ENCODE results near the gene DPP10. TPM values are rescaled to one million over a fixed set of nuclear protein-coding genes. Genes with fewer than 3 reads are reported as not detected.

Gene DPP10
- total RNA-seq, 1 donor from 2014 or later: 1.1 TPM

GRCh38 chr2:115105966-115106365, 663.5 kb downstream of the DPP10 start:
- FAIRE-seq (no peak), DNase-seq (ENCODE audit: low read depth) (no peak)
- Histone ChIP-seq H4K20me1 (ENCODE audit: insufficient read depth, low read length) (no peaks in the 10 kb centered on the region), H3K9me3 (ENCODE audit: insufficient read depth, low read depth, low read length) (no peaks in the 10 kb centered on the region), H2AFZ (ENCODE audit: low read depth, low read length) (no peak overlapping the region), H3K4me3 (ENCODE audit: insufficient read depth, low read depth, low read length) (no peak overlapping the region), H3K9ac (ENCODE audit: low read length) (no peak overlapping the region), H3K27me3 (ENCODE audit: insufficient read depth, low read length) (no peaks in the 10 kb centered on the region), H3K27ac (ENCODE audit: low read depth, low read length) (no peak overlapping the region), H3K79me2 (ENCODE audit: insufficient read depth, low read length) (no peaks in the 10 kb centered on the region), H3K4me1 (ENCODE audit: insufficient read depth, low read length) (no peaks in the 10 kb centered on the region), H3K36me3 (ENCODE audit: insufficient read depth, low read length) (no peaks in the 10 kb centered on the region), H3K4me2 (ENCODE audit: low read length) (no peak overlapping the region)
- Mint-ChIP-seq H3K4me3 (ENCODE audit: unreplicated experiment) (no peak overlapping the region), H3K27me3 (ENCODE audit: low read depth, unreplicated experiment) (no peaks in the 10 kb centered on the region), H3K4me1 (ENCODE audit: low read depth, unreplicated experiment) (no peaks in the 10 kb centered on the region), H3K27ac (ENCODE audit: unreplicated experiment) (no peak overlapping the region), H3K9me3 (ENCODE audit: unreplicated experiment) (no peaks in the 10 kb centered on the region), H3K36me3 (ENCODE audit: low read depth, unreplicated experiment) (no peaks in the 10 kb centered on the region)
- TF ChIP-seq EZH2 (IDR thresholded peaks at IDR 0.05; ENCODE audit: insufficient read depth, low read length) (no peak), CTCF (IDR thresholded peaks at IDR 0.05; ENCODE audit: insufficient read depth, low read depth, low read length) (no peak)

- H4K20me1 ChIP-seq (ENCODE audit: insufficient read depth, low read length): no peaks in the 10 kb centered on the region
- H3K4me3 Mint-ChIP-seq (ENCODE audit: unreplicated experiment): no peak overlapping the region
- H2AFZ ChIP-seq (ENCODE audit: low read depth, low read length): no peak overlapping the region
- H3K27me3 ChIP-seq (ENCODE audit: insufficient read depth, low read length): no peaks in the 10 kb centered on the region
- DNase-seq (ENCODE audit: low read depth) (no peak), FAIRE-seq (no peak)
- no peak overlapping the region for H3K27ac Mint-ChIP-seq (ENCODE audit: unreplicated experiment)
- H3K9ac ChIP-seq (ENCODE audit: low read length): no peak overlapping the region
- H3K4me1 Mint-ChIP-seq (ENCODE audit: low read depth, unreplicated experiment): peaks cover 3% of the 10 kb centered on the region
- H3K36me3 Mint-ChIP-seq (ENCODE audit: low read depth, unreplicated experiment): no peaks in the 10 kb centered on the region
- no peaks in the 10 kb centered on the region for H3K79me2 ChIP-seq (ENCODE audit: insufficient read depth, low read length)
- H3K9me3 Mint-ChIP-seq (ENCODE audit: unreplicated experiment): no peaks in the 10 kb centered on the region
- H3K4me2 ChIP-seq (ENCODE audit: low read length): no peak overlapping the region
- no peaks in the 10 kb centered on the region for H3K4me1 ChIP-seq (ENCODE audit: insufficient read depth, low read length)
- no peaks in the 10 kb centered on the region for H3K27me3 Mint-ChIP-seq (ENCODE audit: low read depth, unreplicated experiment)
- H3K4me3 ChIP-seq (ENCODE audit: insufficient read depth, low read depth, low read length): no peak overlapping the region
- H3K36me3 ChIP-seq (ENCODE audit: insufficient read depth, low read length): no peaks in the 10 kb centered on the region
- TF ChIP-seq EZH2 (IDR thresholded peaks at IDR 0.05; ENCODE audit: insufficient read depth, low read length) (no peak), CTCF (IDR thresholded peaks at IDR 0.05; ENCODE audit: insufficient read depth, low read depth, low read length) (no peak)
- H3K9me3 ChIP-seq (ENCODE audit: insufficient read depth, low read depth, low read length): no peaks in the 10 kb centered on the region
- no peak overlapping the region for H3K27ac ChIP-seq (ENCODE audit: low read depth, low read length)
These were observed 672.7 kb downstream of the DPP10 start for GRCh38 chr2:115115135-115115534.

DNA sequence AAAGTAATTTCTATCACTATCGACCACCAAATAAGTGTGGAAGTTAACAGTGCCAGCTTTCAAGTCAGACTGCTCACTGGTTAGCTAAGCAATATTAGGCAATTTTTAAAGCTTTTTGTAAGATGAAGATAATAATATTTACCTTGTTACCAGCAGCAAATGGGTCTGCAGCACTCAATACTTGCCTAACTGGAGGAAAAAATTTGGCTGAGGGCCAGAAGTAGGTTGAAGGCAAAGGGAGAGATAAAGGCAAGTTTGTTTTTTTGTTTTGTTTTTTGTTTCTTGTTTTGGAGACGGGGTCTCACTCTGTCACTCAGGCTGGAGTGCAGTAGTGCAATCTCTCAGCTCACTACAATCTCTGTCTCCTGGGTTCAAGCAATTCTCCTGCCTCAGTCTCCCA, 675.9 kb downstream of the DPP10 start:
- H3K27ac Mint-ChIP-seq (ENCODE audit: unreplicated experiment): no peak overlapping the region
- no peaks in the 10 kb centered on the region for H3K9me3 Mint-ChIP-seq (ENCODE audit: unreplicated experiment)
- no peaks in the 10 kb centered on the region for H4K20me1 ChIP-seq (ENCODE audit: insufficient read depth, low read length)
- H3K9me3 ChIP-seq (ENCODE audit: insufficient read depth, low read depth, low read length): no peaks in the 10 kb centered on the region
- H3K27me3 Mint-ChIP-seq (ENCODE audit: low read depth, unreplicated experiment): no peaks in the 10 kb centered on the region
- peaks cover 4% of the 10 kb centered on the region for H3K4me1 ChIP-seq (ENCODE audit: insufficient read depth, low read length)
- no peaks in the 10 kb centered on the region for H3K36me3 ChIP-seq (ENCODE audit: insufficient read depth, low read length)
- H3K9ac ChIP-seq (ENCODE audit: low read length): no peak overlapping the region
- no peak overlapping the region for H2AFZ ChIP-seq (ENCODE audit: low read depth, low read length)
- no peak for TF ChIP-seq CTCF (IDR thresholded peaks at IDR 0.05; ENCODE audit: insufficient read depth, low read depth, low read length)
- TF ChIP-seq EZH2 (IDR thresholded peaks at IDR 0.05; ENCODE audit: insufficient read depth, low read length): no peak
- H3K27me3 ChIP-seq (ENCODE audit: insufficient read depth, low read length): no peaks in the 10 kb centered on the region
- no peak overlapping the region for H3K4me3 Mint-ChIP-seq (ENCODE audit: unreplicated experiment)
- H3K4me2 ChIP-seq (ENCODE audit: low read length): no peak overlapping the region
- FAIRE-seq (no peak), DNase-seq (ENCODE audit: low read depth) (no peak)
- H3K4me3 ChIP-seq (ENCODE audit: insufficient read depth, low read depth, low read length): no peak overlapping the region
- no peak overlapping the region for H3K27ac ChIP-seq (ENCODE audit: low read depth, low read length)
- H3K79me2 ChIP-seq (ENCODE audit: insufficient read depth, low read length): no peaks in the 10 kb centered on the region
- no peaks in the 10 kb centered on the region for H3K36me3 Mint-ChIP-seq (ENCODE audit: low read depth, unreplicated experiment)
- peaks cover 12% of the 10 kb centered on the region for H3K4me1 Mint-ChIP-seq (ENCODE audit: low read depth, unreplicated experiment)
